ENCODE data around the gene ECHS1.

GRCh38 chr10:133327651-133328357, 45.4 kb downstream of the ECHS1 start:
- TF ChIP-seq, protein P1, sequence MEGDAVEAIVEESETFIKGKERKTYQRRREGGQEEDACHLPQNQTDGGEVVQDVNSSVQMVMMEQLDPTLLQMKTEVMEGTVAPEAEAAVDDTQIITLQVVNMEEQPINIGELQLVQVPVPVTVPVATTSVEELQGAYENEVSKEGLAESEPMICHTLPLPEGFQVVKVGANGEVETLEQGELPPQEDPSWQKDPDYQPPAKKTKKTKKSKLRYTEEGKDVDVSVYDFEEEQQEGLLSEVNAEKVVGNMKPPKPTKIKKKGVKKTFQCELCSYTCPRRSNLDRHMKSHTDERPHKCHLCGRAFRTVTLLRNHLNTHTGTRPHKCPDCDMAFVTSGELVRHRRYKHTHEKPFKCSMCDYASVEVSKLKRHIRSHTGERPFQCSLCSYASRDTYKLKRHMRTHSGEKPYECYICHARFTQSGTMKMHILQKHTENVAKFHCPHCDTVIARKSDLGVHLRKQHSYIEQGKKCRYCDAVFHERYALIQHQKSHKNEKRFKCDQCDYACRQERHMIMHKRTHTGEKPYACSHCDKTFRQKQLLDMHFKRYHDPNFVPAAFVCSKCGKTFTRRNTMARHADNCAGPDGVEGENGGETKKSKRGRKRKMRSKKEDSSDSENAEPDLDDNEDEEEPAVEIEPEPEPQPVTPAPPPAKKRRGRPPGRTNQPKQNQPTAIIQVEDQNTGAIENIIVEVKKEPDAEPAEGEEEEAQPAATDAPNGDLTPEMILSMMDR (IDR thresholded peaks at IDR 0.05): no peak
- no peak for TF ChIP-seq ZFX (IDR thresholded peaks at IDR 0.05; ENCODE audit: borderline replicate concordance)

Data from 22Rv1 (cell line).